SIG-M5 treated with dmso at 0.1 percent for 504 hours (cell line): ENCODE data around the gene CLTC.

Experiments used
- DNase-seq: peaks from one replicate; lab custom pipeline; 2025; ENCODE audit not compliant: unreplicated experiment; lab: John Stamatoyannopoulos, UW

The CLTC gene

DNA sequence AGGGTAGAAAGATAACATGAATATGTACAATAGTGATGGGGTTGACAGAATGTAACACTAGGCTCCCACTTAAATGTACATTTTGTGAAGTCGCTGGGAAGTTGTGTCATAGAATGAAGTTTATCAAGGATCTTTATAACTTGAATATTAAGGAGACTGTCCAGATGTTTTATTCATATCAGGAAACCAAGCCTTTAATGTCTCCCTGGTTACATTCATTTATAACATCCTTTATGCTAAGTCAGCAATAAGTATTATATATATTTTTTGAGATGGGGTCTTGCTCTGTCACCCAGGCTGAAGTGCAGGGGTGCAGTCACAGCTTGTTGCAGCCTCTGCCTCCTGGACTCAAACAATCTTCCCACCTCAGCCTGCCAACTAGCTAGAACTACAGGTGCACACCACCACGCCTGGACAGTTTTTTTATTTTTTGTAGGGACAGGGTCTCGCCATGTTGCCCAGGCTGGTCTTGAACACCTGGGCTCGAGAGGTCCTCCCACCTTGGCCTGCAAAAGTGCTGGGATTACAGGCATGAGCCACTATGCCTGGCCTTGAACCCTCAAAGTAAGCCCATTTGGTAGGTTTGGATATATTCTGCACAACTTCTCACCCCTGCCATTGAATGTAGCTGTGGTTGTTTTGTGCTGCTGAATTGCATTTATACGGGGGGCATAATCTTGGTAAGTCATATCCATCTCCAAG lies 14.1 kb downstream of the CLTC start:
- no peak for DNase-seq

DNA sequence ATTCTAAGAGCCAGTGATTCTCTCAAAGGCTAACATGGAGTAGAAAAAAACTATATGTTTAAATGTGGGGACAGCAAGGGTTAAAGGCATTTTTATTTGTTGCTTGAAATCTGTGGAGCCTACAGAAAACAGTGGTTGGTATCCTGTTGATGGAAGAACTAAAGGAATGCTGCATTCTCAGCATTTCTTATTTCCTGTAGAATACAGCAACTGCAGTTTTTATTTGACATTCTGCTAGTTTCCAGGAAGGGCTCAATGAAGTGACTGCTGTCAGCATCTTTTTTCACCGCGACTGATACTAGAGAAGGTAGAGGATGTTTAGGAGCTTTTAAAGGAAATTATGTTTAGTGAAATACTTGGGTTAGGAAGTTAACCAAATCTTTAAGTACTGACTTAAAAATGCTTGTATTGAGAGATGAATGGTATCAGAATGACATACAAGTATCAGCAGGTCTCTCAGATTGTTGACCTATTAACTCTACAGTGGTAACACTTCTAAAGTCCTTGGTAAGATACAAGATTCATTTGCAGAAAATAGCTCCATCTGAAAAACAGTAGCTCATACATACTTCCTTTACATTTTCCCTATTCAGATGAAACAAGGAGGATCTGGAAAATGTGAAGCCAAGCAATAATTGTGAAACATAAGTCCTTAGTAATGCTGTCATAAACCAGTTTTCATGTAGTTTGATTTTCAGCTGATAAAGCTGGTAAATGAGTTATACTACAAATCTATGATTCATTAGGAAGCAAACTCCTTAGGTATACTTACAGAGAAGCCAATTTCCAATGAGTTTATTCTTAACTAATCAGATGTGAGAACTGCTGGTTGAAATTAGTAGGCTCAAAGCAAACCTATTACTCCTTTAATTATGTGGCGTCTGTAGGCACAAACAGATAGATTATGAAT lies 15.2 kb downstream of the CLTC start:
- DNase-seq = no peak

DNA sequence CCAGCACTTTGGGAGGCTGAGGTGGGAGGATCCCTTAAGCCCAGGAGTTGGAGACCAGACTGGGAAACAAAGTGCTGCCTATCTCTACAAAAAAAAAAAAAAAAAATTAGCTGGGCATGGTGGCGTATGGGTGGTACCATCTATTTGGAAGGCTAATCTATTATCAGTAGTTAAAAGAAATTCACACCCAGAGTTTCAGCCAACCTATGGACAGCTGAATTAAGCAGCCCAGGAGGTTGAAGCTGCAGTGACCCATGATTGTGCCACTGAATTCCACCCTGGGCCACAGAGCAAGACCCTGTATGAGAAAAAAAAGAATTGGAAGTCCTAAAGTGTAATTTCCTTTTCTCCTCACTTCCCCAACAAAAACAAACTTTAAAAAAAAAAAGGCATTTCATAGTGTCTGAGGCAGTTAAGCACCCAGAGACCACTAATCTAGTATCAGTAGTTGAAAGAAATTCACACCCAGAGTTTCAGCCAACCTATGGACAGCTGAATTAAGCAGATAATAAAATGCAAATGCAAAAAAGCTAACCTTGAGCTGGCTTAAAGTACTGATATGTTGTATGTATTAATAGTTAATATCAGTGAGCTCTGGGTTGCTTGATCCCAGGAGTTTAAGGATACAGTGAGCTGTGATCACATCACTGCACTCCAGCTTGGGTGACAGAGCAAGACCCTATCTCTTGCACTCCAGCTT lies 18.1 kb downstream of the CLTC start:
- DNase-seq = no peak

DNA sequence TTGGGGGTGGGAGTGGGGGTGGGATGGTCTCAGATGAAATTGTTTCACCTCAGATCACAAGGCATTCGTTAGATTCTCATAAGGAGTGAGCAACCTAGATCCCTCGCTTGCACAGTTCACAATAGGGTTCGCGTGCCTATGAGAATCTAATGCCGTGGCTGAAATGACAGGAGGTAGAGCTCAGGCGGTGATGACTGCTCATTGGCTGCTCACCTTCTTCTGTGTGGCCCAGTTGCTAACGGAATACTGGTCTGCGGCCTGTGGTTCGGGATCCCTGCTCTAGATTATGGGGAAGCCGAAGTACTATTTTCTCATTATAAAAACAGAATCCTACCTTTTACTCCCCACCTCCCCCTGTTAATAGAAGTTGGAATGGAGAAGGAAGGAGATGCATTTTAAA lies 18.9 kb downstream of the CLTC start:
- DNase-seq = no peak

DNA sequence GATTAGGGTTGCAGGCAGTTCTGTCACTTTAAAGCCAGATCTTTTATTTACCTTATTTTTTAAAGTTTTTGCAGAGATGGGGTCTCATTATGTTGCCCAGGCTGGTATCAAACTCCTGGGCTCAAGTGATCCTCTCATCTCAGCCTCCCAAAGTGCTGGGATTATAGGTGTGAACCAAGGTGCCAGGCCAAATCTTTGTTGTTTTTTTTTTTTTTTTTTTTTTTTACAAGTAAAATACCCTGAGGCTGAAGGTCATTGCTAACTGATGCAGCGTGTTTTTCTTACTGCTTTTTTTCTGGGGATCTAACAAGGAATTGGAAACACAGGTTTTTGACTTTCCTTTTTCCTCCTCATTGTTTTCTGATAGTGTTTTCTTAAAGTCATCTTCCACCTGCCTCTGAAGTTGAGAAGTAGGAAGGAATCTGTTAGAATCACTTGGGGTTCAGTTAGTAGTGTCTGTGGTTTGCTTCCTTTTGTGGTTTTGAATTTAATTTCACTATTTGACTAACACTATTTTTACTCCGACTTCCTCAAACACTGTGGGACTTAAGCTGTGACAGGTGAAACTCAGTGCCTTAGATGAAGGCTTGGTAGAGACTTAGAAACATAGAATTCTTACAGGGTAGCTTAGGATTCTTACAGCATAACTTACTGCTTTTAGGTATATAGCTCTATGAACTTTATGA lies 22.2 kb downstream of the CLTC start:
- DNase-seq = peak; percentile 89

DNA sequence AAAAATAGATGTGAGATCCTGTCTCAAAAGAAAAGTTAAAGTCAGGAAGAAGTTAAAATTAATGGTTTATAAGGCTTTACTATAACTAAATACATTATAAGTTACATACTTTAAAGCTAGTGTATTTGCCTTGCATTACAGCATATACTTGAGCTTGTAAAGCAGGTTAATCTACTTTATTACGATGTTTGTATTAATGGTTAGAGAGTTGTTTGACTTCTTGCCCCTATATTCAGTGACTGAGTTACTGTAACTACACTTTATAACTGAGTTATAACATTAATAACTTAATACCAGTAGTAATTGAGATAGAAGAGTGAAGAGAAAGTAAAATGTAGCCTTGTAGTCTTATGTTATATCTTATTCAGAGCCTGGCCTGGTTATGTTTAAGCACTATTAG lies 22.9 kb downstream of the CLTC start:
- peak; percentile 70 for DNase-seq

DNA sequence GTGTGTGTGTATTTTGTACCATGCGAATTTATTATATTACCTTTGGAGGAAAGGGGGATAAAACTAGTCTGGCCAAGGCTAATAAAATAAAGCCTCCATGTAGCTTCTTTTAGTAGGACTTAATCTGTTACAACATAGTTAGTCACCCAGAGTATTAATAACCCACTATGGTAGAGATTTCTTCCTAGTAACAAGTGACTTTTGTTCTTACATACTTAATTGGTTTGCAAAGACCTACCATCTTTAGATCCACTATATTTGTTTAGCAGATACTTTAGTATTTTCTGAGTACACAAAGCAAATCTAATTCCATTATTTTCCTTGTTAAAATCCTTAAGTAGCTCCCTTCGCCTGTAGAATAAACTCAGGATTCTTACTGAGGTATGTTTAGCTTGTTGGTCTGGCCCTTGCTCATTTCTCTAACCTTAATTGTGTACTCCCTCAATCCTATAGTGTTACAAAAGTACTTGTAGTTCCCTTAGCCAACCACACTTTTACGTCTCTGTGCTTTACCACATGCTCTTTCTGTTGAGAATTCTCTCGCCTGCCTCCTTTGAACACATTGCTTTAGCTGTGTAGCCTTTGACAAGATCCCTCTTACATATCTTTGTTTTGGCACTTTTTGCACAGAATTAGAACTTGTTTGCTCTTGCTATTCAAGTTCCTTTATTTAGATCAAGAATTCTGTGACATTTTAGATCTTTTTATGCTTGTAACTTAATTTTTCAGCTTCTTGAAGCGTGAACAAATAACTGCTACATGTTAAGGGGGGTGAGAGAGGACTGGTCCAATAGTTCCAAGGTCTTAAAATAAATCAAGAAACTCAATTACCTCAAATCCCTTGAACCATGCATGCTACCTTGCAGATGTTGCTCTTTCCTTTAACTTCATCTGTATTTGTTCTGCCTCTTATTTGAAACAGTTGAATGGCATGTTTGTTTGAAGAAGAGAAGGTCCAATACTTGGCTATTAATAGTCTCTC lies 23.8 kb downstream of the CLTC start:
- DNase-seq = peak; percentile 44

DNA sequence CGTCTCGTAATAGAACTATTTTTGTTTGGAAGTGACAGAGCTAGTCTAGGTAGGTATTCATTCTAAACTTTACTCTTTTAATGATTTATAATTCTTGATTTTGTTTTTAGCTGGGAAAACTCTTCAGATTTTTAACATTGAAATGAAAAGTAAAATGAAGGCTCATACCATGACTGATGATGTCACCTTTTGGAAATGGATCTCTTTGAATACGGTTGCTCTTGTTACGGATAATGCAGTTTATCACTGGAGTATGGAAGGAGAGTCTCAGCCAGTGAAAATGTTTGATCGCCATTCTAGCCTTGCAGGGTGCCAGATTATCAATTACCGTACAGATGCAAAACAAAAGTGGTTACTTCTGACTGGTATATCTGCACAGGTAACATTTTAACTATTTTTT lies 27.6 kb downstream of the CLTC start:
- DNase-seq = no peak

DNA sequence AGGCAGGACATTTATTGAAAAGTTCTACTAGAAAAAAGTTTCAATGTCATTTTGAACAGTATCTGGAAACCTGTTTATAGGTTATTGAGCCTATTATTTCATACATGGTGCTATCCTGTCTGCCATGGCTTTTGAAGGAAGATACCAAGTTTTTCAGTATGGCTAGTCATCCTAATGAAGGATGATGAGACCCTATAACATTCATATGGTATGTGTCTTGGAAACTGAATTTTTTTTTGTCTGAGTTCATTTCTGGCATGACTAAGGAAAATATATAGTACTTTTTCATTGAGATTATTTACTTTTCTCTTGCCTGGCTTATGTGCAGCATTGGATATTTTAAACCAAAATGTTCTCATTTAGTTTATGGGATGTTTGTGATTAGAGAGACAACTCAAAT lies 30.2 kb downstream of the CLTC start:
- no peak for DNase-seq

DNA sequence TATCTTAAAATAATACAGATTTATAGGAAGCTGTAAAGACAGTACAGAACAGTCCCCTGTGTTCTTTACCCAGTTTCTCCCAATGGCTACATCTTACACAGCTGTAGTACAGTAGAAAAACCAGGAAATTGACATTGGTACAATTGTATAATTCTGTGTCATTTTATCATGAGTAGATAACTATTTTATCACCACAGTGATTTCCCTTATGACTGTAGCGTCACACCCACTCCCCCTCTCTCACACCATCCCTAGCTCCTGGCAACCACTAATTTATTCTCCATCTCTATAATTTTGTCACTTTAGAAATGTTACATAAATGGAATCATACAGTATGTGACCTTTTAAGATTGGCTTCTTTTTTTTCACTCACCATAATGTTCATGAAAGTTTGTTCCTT lies 30.9 kb downstream of the CLTC start:
- no peak for DNase-seq

DNA sequence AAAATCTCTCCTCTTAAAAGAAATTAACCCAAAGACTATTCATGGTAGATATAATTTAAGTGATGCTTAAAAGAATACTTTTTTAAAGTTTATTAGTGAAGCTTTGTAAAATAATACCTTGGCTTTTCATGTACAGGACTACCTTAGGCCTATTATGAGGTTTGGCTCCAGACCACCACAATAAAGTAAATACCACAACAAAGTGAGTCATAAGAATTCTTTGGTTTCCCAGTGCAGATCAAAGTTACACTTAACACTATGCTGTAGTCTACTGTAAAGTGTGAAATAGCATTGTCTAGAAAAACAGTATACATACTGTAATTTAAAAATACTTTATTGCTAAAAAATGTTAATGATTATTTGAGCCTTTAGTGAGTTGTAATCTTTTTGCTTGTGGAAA lies 31.7 kb downstream of the CLTC start:
- no peak for DNase-seq

DNA sequence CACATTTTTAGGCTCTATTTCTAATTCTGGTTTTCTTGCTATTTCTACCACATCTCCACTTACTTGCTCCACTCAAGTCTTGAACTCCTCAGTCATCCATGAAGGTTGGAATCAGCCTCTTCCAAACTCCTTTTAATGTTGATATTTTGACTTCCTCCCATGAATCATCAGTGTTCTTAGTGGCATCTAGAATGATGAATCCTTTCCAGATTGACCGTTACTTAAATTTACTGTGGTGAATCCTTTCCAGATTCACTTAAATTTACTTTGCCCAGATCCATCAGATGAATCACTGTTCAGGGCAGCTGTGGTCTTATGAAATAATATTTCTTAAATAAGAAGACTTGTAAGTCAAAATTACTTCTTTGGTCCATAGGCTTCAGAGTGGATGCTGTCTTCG lies 32.4 kb downstream of the CLTC start:
- DNase-seq = no peak

DNA sequence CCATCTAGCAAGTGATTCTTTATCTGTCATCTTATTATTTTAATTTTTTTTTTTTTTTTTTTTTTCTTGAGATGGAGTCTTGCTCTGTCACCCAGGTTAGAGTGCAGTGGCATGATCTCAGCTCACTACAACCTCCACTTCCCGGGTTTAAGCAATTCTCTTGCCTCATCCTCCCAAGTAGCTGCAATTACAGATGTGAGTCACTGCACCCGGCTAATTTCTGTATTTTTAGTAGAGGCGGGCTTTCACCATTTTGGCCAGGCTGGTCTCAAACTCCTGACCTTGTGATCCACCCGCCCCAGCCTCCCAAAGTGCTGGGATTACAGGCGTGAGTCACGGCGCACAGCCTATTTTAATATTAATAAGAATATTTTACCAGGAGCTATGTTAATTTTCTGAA lies 36.9 kb downstream of the CLTC start:
- peak; percentile 77 for DNase-seq

DNA sequence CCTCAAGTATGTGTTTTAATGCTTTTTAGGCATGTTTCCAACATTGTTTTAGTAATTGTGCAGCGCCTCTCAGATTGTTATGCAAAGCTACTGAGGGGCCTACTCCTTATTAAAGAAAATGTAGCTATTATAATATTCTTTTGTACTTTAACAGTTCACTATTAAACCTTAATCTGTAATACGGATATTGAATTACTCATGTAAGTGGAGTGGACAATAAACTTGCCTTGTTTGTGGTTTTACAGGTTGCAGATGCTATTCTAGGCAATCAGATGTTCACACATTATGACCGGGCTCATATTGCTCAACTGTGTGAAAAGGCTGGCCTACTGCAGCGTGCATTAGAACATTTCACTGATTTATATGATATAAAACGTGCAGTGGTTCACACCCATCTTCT lies 46.5 kb downstream of the CLTC start:
- no peak for DNase-seq

DNA sequence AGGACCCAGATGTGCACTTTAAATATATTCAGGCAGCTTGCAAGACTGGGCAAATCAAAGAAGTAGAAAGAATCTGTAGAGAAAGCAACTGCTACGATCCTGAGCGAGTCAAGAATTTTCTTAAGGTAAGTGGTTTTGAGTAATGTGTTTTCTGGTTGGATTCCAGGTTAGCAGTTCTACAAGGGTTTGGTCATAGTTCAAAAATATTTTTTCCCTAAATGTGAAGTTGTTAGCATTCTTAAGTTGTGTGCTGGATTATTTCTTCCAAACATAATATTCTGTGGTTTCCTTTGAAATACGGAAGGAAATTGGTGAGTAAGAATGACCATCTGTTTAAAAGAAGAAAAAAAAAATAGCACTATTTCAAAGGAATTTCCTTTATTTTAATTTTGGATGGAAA lies 49.1 kb downstream of the CLTC start:
- no peak for DNase-seq

DNA sequence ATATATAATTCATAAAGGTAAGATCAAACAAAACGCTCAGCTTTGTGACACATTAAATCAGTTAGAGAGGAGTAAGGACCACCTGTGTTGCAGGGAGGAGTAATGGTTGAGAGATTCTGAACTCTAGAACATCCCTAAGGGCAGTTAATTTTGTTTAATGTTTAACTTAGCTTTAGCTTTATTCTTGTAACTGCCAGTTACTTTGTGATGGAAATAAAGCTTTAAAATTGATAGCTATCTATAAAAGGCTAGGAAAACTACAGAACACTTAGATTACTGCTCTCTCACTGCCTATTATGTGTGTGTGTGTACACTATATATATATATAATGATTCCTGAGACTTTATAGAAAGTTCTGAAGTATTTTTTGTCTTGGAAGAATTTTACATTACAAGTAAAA lies 49.7 kb downstream of the CLTC start:
- DNase-seq = no peak

DNA sequence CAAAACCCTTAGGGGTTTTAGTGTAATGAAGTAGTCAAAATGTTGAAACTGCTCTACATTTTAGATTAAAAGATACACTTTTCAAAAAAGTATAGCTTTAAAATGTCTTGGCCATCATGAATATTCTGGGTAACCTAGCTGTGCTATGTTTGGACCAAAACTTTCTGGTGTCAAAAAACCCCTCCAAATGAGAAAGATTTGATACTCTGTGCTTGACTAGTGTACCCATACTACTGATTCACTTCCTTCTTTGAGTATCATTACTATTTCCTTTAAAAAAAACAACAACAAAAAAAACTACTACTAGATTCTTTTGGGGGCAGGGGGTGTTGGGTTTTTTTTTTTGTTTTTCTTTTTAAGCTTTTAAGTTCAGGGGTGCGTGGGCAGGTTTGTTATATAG lies 50.2 kb downstream of the CLTC start:
- no peak for DNase-seq

DNA sequence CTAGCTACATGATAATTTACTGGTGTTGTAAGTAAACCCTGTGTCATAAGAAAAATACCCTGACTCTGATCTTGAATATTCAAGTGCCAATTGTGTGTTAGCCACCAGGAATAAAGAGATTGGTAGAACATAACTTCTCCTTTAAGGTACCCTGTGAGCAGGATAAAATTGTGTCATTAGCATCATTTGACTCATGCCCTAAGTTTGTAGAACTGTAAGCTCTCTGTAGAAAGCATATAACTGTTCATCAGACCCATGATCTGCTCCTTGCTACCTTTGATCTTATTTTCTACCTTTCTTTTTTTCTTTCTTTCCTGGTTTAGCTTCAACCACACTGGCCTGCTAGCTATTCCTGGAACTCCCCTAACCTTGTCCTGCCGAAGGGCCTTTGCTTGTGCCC lies 51.7 kb downstream of the CLTC start:
- DNase-seq = no peak

DNA sequence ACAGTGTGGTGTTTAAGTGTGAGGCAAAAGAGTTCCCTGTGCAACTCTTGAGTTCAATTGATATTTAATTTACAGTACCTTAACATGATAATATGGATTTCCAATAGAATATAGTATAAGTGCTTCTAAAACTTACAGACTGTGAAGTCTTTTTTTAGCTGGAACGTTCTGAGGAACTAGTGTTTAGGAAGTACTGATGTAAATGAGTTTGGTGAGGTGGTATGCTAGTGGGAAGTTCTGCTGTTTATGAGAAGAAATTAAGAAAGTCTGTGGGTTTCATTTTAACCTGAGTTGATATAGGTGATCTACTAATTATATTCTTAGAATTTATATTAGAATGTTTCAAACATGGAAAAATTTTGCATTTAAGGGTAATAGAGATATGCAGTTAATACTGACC lies 55.5 kb downstream of the CLTC start:
- DNase-seq = no peak

DNA sequence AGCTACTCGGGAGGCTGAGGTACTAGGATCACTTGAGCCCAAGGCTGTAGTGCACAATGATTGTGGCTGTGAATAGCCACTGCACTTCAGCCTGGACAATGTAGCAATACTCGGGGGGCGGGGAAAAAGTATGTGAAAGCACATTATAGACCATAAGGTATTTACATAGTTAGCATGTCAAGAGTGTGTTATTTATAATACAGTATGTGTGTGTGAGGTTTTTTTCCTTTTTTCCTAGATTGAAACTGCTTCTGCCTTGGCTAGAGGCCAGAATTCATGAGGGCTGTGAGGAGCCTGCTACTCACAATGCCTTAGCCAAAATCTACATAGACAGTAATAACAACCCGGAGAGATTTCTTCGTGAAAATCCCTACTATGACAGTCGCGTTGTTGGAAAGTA lies 57.0 kb downstream of the CLTC start:
- DNase-seq = no peak
